Activated CD8-positive, alpha-beta memory T cell treated with anti-CD3 and anti-CD28 coated beads for 36 hours (primary cell): ENCODE measurements around the gene COL6A3. TPM values are rescaled to one million over a fixed set of nuclear protein-coding genes. Genes with fewer than 3 reads are reported as not detected.

Experiments
- CTCF ChIA-PET: fragments of 350-600 bp; sonication (Branson Sonifier 250); formaldehyde crosslinking; loops from one replicate; lab custom pipeline; 2021; ENCODE audit warnings: antibody characterized with exemption; lab: Charles Lee
- POLR2A ChIA-PET: fragments of 350-600 bp; sonication (Branson Sonifier 250); formaldehyde crosslinking; loops from one replicate; lab custom pipeline; 2021; ENCODE audit warnings: antibody characterized with exemption; lab: Charles Lee
- total RNA-seq, 2 experiments: library from RNA; stranded (reverse); gene quantifications; one replicate each; pipeline ENCODE4 v1.2.3, GENCODE V29; 2021

Gene COL6A3, protein sequence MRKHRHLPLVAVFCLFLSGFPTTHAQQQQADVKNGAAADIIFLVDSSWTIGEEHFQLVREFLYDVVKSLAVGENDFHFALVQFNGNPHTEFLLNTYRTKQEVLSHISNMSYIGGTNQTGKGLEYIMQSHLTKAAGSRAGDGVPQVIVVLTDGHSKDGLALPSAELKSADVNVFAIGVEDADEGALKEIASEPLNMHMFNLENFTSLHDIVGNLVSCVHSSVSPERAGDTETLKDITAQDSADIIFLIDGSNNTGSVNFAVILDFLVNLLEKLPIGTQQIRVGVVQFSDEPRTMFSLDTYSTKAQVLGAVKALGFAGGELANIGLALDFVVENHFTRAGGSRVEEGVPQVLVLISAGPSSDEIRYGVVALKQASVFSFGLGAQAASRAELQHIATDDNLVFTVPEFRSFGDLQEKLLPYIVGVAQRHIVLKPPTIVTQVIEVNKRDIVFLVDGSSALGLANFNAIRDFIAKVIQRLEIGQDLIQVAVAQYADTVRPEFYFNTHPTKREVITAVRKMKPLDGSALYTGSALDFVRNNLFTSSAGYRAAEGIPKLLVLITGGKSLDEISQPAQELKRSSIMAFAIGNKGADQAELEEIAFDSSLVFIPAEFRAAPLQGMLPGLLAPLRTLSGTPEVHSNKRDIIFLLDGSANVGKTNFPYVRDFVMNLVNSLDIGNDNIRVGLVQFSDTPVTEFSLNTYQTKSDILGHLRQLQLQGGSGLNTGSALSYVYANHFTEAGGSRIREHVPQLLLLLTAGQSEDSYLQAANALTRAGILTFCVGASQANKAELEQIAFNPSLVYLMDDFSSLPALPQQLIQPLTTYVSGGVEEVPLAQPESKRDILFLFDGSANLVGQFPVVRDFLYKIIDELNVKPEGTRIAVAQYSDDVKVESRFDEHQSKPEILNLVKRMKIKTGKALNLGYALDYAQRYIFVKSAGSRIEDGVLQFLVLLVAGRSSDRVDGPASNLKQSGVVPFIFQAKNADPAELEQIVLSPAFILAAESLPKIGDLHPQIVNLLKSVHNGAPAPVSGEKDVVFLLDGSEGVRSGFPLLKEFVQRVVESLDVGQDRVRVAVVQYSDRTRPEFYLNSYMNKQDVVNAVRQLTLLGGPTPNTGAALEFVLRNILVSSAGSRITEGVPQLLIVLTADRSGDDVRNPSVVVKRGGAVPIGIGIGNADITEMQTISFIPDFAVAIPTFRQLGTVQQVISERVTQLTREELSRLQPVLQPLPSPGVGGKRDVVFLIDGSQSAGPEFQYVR (N-terminal part only)
- 10 to 100 TPM; 15.8 to 18.6 TPM for total RNA-seq

DNA sequence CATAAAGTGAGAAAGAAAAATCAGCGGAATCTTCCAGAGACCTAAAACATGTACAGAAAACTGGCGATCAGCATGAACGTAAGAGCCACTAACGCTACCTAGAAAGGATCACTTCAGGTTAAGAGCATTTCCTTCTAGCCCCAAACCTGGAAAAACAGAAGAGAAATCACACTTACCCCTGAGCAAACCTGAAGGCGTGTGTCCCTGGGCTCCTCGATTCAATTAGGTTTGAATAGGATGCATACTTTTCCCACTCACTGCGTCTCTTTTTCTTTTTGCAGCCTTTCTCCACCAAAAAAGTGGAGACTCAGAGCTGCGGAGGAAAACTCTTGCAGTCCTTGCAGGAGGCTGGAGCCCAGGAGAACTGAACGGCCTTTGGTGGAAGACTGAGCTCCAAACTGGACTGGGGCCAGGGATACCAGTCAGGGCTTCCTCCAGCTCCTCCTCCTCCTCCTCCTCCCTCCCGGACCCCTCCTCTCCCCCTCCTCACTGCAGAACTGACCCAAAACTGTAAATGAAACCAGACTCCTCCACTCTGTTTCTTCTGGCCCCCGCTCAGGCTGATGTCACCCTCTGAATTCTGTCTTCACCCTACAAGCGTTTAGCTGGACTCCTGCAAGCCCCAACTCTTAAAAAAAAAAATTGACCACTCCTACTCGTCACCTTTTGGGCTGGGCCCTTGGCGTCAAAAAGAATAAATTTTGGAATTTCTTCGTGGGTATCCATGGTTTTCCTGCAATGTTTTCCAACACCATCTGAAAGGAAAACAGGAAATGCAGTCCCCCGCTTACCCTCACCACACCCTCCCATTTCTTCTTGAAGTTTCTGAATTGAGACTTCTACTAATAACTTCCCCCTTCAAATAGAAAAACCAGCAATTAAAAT lies at the start of gene COL6A3:
TSS of gene COL6A3 (minus strand) at position 388 of the 885 bp plus-strand sequence. CDS start 17,347 bp downstream, outside the sequence.
- ChIA-PET CTCF (no interaction called here), POLR2A (no interaction called here)

DNA sequence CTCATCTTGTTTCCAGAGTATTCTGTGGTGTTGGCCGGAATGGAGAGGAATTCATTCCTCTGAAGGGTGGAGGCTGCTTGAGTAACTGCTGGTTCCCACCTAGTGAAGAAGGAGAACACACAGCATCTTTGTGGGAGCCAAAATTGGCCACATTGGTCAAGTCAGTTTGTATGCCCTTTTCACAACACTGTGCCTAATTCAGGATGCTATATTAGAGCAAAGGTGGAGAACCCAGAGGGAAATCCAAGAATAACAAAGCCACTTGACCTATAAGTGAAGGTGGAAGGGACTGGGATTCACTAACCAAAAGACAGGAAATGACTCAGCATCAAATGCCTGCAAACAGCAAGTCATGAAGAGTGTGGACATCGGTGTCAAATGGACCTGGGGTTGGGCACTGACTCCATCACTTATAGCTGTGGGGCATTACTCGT lies 45.8 kb upstream of the COL6A3 start:
- ChIA-PET CTCF (interaction anchor here (0.7 to 1.5 kb wide), 2 partner anchors 15 to 38 kb away, joined by 3 to 4 read pairs; no protein-coding TSS in a partner anchor), POLR2A (no interaction called here)

GRCh38 chr2:237459226-237459625 lies 45.3 kb upstream of the COL6A3 start:
- POLR2A ChIA-PET: no interaction called here
- CTCF ChIA-PET: interaction anchor here (0.7 to 1.5 kb wide), 2 partner anchors 16 to 38 kb away, joined by 3 to 4 read pairs; no protein-coding TSS in a partner anchor

- ChIA-PET CTCF (interaction anchor here (1.5 kb wide), 1 partner anchor 37 kb away, joined by 4 read pairs; no protein-coding TSS in a partner anchor), POLR2A (no interaction called here)
Measured at GRCh38 chr2:237458519-237458918, 44.6 kb upstream of the COL6A3 start.

DNA sequence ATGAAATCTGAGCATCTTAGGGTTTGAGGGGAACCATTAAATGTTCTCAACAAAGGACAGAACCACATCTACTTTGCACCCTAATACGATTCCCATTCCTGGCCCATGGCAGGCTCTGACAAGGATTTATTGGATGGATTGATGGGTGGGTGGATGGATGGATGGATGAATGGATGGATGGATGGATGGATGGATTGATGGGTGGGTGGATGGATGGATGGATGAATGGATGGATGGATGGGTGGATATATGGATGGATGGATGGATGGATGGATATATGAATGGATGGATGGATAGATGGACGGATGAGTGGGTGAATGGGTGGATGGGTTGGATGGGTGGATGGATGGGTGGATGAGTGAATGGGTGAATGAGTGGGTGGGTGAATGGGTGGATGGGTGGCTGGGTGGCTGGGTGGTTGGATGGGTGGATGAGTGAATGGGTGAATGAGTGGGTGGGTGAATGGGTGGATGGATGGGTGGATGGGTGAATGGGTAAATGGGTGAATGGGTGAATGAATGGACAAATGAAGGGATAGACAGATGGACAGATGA lies 43.5 kb upstream of the COL6A3 start:
- POLR2A ChIA-PET: no interaction called here

GRCh38 chr2:237456200-237456843 lies 42.4 kb upstream of the COL6A3 start:
- ChIA-PET CTCF (interaction anchor here (1.4 kb wide), 1 partner anchor 15 kb away, joined by 3 read pairs; no protein-coding TSS in a partner anchor), POLR2A (no interaction called here)

More for the DNA sequence above, 43.5 kb upstream of the COL6A3 start:
- CTCF ChIA-PET: no interaction called here

GRCh38 chr2:237455764-237456163 lies 41.8 kb upstream of the COL6A3 start:
- ChIA-PET POLR2A (no interaction called here), CTCF (interaction anchor here (1.4 kb wide), 1 partner anchor 16 kb away, joined by 3 read pairs; no protein-coding TSS in a partner anchor)

DNA sequence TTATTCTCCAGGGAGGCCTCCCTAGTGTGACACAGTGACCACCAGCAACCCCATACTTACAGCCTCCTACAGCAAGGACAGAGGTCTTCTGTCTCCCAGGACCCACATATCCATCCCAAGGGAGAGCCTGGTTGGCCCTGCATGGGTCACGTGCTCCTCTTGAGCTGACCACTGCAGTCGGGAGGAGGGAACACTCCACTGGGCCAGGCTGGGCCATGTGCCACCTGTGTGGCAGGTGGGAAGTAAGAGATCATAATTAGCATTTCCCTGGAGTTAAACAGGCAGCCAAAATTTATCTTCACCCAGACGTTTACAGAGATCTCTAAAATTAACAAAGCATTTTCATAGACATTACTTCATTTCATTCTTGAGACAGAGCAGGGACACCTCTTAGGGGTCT lies 39.7 kb upstream of the COL6A3 start:
- ChIA-PET CTCF (no interaction called here), POLR2A (no interaction called here)

GRCh38 chr2:237452861-237453260 lies 38.9 kb upstream of the COL6A3 start:
- POLR2A ChIA-PET: no interaction called here
- CTCF ChIA-PET: no interaction called here

GRCh38 chr2:237451643-237452469 lies 37.9 kb upstream of the COL6A3 start:
- POLR2A ChIA-PET: no interaction called here
- CTCF ChIA-PET: interaction anchor here (1.9 to 2.1 kb wide), 2 partner anchors 23 to 30 kb away, joined by 6 to 8 read pairs; no protein-coding TSS in a partner anchor

- CTCF ChIA-PET: interaction anchor here (1.0 to 2.1 kb wide), 3 partner anchors 18 to 29 kb away, joined by 3 to 8 read pairs (median 6); no protein-coding TSS in a partner anchor
- POLR2A ChIA-PET: no interaction called here
Measured at GRCh38 chr2:237450583-237450982, 36.6 kb upstream of the COL6A3 start.

DNA sequence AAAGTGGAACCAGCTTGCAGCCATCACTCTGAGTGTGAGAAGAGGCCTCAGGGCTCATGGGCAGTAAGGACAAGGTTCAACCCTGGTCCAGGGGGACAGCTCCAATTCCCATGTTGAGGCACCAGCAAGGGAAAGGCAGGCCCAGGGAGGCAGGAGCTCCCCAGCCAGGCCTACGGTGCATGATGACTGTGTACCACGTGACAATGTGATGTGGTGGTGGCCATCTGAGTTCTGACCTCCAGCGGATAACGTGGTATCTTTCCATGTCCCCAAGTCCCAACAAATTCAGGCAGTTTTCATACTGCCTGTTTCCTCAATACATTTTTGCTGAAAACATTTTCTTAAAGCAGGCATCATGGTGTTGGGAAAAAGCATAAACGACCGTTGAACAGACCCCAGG lies 36.1 kb upstream of the COL6A3 start:
- POLR2A ChIA-PET: no interaction called here
- CTCF ChIA-PET: interaction anchor here (0.9 to 2.1 kb wide), 2 partner anchors 29 to 285 kb away, joined by 3 to 8 read pairs; no protein-coding TSS in a partner anchor

DNA sequence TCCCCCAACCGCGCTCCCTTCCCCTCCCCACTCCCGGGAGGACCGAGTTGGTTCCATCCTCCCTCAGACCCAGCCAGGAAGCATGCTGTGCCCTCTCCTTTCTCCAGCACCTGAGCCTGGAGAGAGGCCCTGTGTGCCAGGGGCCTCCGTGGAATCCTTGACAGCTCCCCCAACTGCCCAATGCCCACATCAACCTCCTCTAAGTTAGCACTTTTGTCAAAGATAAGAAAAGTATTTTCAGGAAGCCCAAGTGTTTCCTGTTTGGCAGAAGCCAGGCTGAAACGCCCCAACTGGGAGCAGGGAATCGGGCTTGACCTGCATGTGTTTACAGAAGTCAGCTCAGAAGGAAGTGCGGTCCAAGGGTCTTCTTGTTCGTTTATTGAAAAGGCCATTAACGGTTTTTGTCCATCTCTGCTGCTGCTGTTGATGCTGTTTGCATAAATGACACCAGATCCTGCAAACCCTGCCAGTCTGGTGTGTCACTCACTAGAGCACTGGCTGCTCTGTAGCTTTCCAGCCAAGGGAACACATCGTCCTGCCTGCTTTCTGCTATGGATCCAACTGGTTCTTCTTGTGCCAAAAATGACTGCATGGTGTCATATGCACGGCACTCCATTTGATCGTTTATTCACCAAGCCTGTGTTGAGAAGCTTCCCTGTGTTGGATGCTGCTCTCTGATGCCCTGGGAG lies 35.4 kb upstream of the COL6A3 start:
- ChIA-PET POLR2A (no interaction called here), CTCF (interaction anchor here (0.9 to 2.1 kb wide), 3 partner anchors 28 to 284 kb away, joined by 3 to 8 read pairs (median 7); no protein-coding TSS in a partner anchor)

DNA sequence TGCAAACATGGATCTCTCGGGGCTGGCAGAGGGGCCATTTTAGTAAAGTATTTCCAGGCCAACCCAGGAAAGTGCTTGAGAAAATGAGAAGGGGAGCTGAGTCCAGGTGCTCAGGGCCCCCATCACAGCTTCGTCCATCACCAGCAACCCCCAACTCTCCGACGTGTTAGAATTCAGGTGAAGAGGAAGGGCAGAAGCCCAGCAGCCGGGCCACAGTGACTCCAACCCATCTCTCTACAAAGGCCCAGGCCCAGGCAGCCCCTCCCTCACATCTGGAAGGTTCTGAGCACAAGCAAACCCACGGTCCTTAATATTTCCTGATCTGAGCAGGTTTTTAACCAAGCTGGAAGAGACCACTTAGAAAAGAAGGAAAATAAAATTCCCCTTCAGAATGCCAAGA lies 34.7 kb upstream of the COL6A3 start:
- ChIA-PET POLR2A (no interaction called here), CTCF (interaction anchor here (1.2 to 1.9 kb wide), 2 partner anchors 23 to 27 kb away, joined by 3 to 7 read pairs; no protein-coding TSS in a partner anchor)

DNA sequence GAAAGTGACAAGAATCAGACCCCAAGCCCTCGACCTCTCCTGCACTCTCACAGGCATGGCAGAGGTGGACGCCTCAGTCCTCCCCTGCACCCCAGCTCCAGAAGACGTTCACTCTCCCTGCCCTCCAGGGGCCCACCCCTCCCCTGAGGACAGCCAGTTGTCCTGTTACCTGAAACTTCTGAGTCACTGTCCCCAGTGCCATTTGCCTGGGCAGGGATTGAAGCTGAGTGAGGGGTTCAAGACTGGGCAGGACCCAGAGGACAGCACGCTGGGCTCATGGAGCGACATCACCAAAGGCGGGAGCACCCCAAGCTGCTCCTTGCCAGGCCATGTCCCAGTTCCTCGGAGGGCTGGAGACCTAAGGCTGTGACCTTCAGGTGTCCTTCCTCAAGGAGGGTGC lies 34.2 kb upstream of the COL6A3 start:
- CTCF ChIA-PET: interaction anchor here (1.2 to 1.9 kb wide), 2 partner anchors 23 to 27 kb away, joined by 3 to 7 read pairs; no protein-coding TSS in a partner anchor
- POLR2A ChIA-PET: no interaction called here
